ENCODE measurements around the gene PEF1.

The PEF1 gene

GRCh38 chr1:31674626-31675025, 29.9 kb upstream of the PEF1 start:
- Histone ChIP-seq H3K4me3 (ENCODE audit: severe bottlenecking) (no peak overlapping the region), H3K4me1 (ENCODE audit: insufficient read depth, poor library complexity, severe bottlenecking) (peaks cover 8% of the 10 kb centered on the region), H3K27ac (ENCODE audit: poor library complexity, severe bottlenecking) (no peak overlapping the region), H3K36me3 (ENCODE audit: low read depth) (peaks cover 49% of the 10 kb centered on the region), H3K9me3 (ENCODE audit: severe bottlenecking) (no peaks in the 10 kb centered on the region), H3K27me3 (ENCODE audit: insufficient read depth, poor library complexity, severe bottlenecking) (no peaks in the 10 kb centered on the region)
- no peak for ATAC-seq (ENCODE audit: low read depth)
- no peak for DNase-seq (ENCODE audit: low spot score)
- no peak for TF ChIP-seq CTCF (IDR thresholded peaks at IDR 0.05; ENCODE audit: poor library complexity, severe bottlenecking)

GRCh38 chr1:31673433-31673832, 28.8 kb upstream of the PEF1 start:
- H3K36me3 ChIP-seq (ENCODE audit: low read depth): peaks cover 41% of the 10 kb centered on the region
- H3K27ac ChIP-seq (ENCODE audit: poor library complexity, severe bottlenecking): no peak overlapping the region
- no peak for TF ChIP-seq CTCF (IDR thresholded peaks at IDR 0.05; ENCODE audit: poor library complexity, severe bottlenecking)
- DNase-seq (ENCODE audit: low spot score) (no peak), ATAC-seq (ENCODE audit: low read depth) (no peak)
- H3K9me3 ChIP-seq (ENCODE audit: severe bottlenecking): no peaks in the 10 kb centered on the region
- H3K4me1 ChIP-seq (ENCODE audit: insufficient read depth, poor library complexity, severe bottlenecking): peaks cover 13% of the 10 kb centered on the region
- H3K4me3 ChIP-seq (ENCODE audit: severe bottlenecking): no peak overlapping the region
- H3K27me3 ChIP-seq (ENCODE audit: insufficient read depth, poor library complexity, severe bottlenecking): no peaks in the 10 kb centered on the region

GRCh38 chr1:31672986-31673385, 28.3 kb upstream of the PEF1 start:
- DNase-seq (ENCODE audit: low spot score) (no peak), ATAC-seq (ENCODE audit: low read depth) (no peak)
- H3K27me3 ChIP-seq (ENCODE audit: insufficient read depth, poor library complexity, severe bottlenecking): no peaks in the 10 kb centered on the region
- H3K27ac ChIP-seq (ENCODE audit: poor library complexity, severe bottlenecking): no peak overlapping the region
- H3K9me3 ChIP-seq (ENCODE audit: severe bottlenecking): no peaks in the 10 kb centered on the region
- peaks cover 13% of the 10 kb centered on the region for H3K4me1 ChIP-seq (ENCODE audit: insufficient read depth, poor library complexity, severe bottlenecking)
- H3K36me3 ChIP-seq (ENCODE audit: low read depth): peaks cover 36% of the 10 kb centered on the region
- H3K4me3 ChIP-seq (ENCODE audit: severe bottlenecking): no peak overlapping the region
- TF ChIP-seq CTCF (IDR thresholded peaks at IDR 0.05; ENCODE audit: poor library complexity, severe bottlenecking): no peak

- ATAC-seq (ENCODE audit: low read depth) (no peak), DNase-seq (ENCODE audit: low spot score) (no peak)
- peaks cover 36% of the 10 kb centered on the region for H3K36me3 ChIP-seq (ENCODE audit: low read depth)
- H3K27me3 ChIP-seq (ENCODE audit: insufficient read depth, poor library complexity, severe bottlenecking): no peaks in the 10 kb centered on the region
- H3K4me3 ChIP-seq (ENCODE audit: severe bottlenecking): no peak overlapping the region
- H3K27ac ChIP-seq (ENCODE audit: poor library complexity, severe bottlenecking): no peak overlapping the region
- H3K4me1 ChIP-seq (ENCODE audit: insufficient read depth, poor library complexity, severe bottlenecking): peaks cover 21% of the 10 kb centered on the region
- no peak for TF ChIP-seq CTCF (IDR thresholded peaks at IDR 0.05; ENCODE audit: poor library complexity, severe bottlenecking)
- H3K9me3 ChIP-seq (ENCODE audit: severe bottlenecking): no peaks in the 10 kb centered on the region
Observed at GRCh38 chr1:31671561-31672201, 27.0 kb upstream of the PEF1 start.

GRCh38 chr1:31671147-31671546, 26.5 kb upstream of the PEF1 start:
- peak overlapping the region; percentile 74 for H3K27ac ChIP-seq (ENCODE audit: poor library complexity, severe bottlenecking)
- peaks cover 37% of the 10 kb centered on the region for H3K36me3 ChIP-seq (ENCODE audit: low read depth)
- DNase-seq (ENCODE audit: low spot score): no peak
- H3K27me3 ChIP-seq (ENCODE audit: insufficient read depth, poor library complexity, severe bottlenecking): no peaks in the 10 kb centered on the region
- no peaks in the 10 kb centered on the region for H3K9me3 ChIP-seq (ENCODE audit: severe bottlenecking)
- peaks cover 26% of the 10 kb centered on the region for H3K4me1 ChIP-seq (ENCODE audit: insufficient read depth, poor library complexity, severe bottlenecking)
- no peak overlapping the region for H3K4me3 ChIP-seq (ENCODE audit: severe bottlenecking)
- no peak for ATAC-seq (ENCODE audit: low read depth)
- TF ChIP-seq CTCF (IDR thresholded peaks at IDR 0.05; ENCODE audit: poor library complexity, severe bottlenecking): no peak
